Psoas muscle (tissue), 8 donors: ENCODE data around the gene ENG. TPM values are rescaled to one million over a fixed set of nuclear protein-coding genes. Genes with fewer than 3 reads are reported as not detected.

Experiments used
- ATAC-seq, 4 donors: fragments of 200-7000 bp; cut with Tn5 transposase; one replicate each; pipeline ENCODE4 v1.9.1; 2020; ENCODE audit warnings: moderate library complexity in 3 of 4, mild to moderate bottlenecking in 2 of 4
- DNase-seq, 2 donors: peaks; one replicate each; pipeline ENCODE4 v3.0.0-alpha.2; 2020
- H3K27ac ChIP-seq: fragments of 200-600 bp; one replicate; pipeline ENCODE4 v1.8.0; 2022
- H3K27me3 ChIP-seq, 3 donors: fragments of 200-600 bp in 1 of 3; one replicate each; pipeline versions ENCODE4 v1.6.1 to v1.8.0; 2013 to 2022; ENCODE audit warnings: low read length in 2 of 3, mild to moderate bottlenecking in 2 of 3, moderate library complexity in 1 of 3; ENCODE audit not compliant: insufficient read depth in 3 of 3
- H3K36me3 ChIP-seq, 2 donors: fragments of 200-600 bp in 1 of 2; one replicate each; pipeline versions ENCODE4 v1.6.1 to v1.8.0; 2013 to 2022; ENCODE audit warnings: low read depth in 1 of 2, mild to moderate bottlenecking in 1 of 2, moderate library complexity in 1 of 2; ENCODE audit not compliant: insufficient read depth in 1 of 2
- H3K4me1 ChIP-seq: fragments of 200-600 bp; one replicate; pipeline ENCODE4 v1.8.0; 2022
- H3K4me3 ChIP-seq: fragments of 200-600 bp; one replicate; pipeline ENCODE4 v1.8.0; 2022; ENCODE audit warnings: mild to moderate bottlenecking
- H3K9me3 ChIP-seq: fragments of 200-600 bp; one replicate; pipeline ENCODE4 v1.8.0; 2022
- CTCF ChIP-seq: fragments of 200-600 bp; IDR thresholded peaks from one replicate; pipeline ENCODE4 v1.8.0; 2022; ENCODE audit warnings: antibody characterized with exemption
- WGBS, 3 donors: extraction: QIAGEN DNeasy Blood & Tissue Kit; methylation state at CpG; one replicate each; pipeline versions ENCODE4 v1.1.6 to v1.1.7; 2013; 5-methylcytosine and 5-hydroxymethylcytosine counted together
- intact Hi-C, 2 donors: fragments of 100-400 bp; cut with DNase I; formaldehyde crosslinking; loops; one replicate each; pipeline versions ENCODE4 v1.11.0 to v1.14.2; 2022
- polyA plus RNA-seq, 3 donors: library from polyadenylated mRNA; stranded (reverse); fragments of 200-250 nt; gene quantifications; one replicate each; pipeline ENCODE4 v1.2.3, GENCODE V29; 2013
- total RNA-seq, 4 donors: library from RNA; stranded (reverse); fragmentation: NEBNext Ultra II Directional in 2 of 4; extraction: Animal tissue kit (Norgen Biotek cat#: 25700) in 2 of 4; gene quantifications; one replicate each; pipeline versions ENCODE4 v1.2.1 to v1.2.4, GENCODE V29; 2021 to 2023
- donor health status: healthy with polysubstance abuse.
- donor health status: DM: no; HTN: no; CAD: no; lungs with moderate emphysema.
- donor health status: Bipolar disorder and iron deficiency.
- donor health status: healthy.
- donor health status: DM: yes; HTN: yes; CAD: no.
- donor health status: DM: no; HTN: no; CAD: no.
- donor health status: DM: no; HTN: no; CAD: no.
- donor health status: DM: yes; HTN: yes; CAD: no.

ENG gene
- total and polyA plus RNA-seq, 7 donors, result 22.1 to 80.4 (median 38.6) TPM

GRCh38 chr9:127863191-127863621 is 8.7 kb upstream of the ENG start:
- TF ChIP-seq CTCF, result no peak
- Histone ChIP-seq H3K36me3 (peaks cover 0 to 24% of the 10 kb centered on the region in 2 donors), H3K27me3 (no peaks in the 10 kb centered on the region), H3K9me3 (no peaks in the 10 kb centered on the region), H3K4me3 (no peak overlapping the region), H3K4me1 (peaks cover 31% of the 10 kb centered on the region), H3K27ac (peak overlapping the region; percentile 76)
- DNase-seq (no peak), ATAC-seq (no peak)
- WGBS, 3 donors, result 64 to 72% (median 68%) methylated on average over 13 of the region's 13 CpGs
- intact Hi-C loops, result no loop called here

GRCh38 chr9:127862075-127863011 is 7.9 kb upstream of the ENG start:
- 31 to 45% (median 40%) methylated on average over 29 of the region's 29 CpGs for WGBS, 3 donors
- DNase-seq (peak; percentile 75 to 89), ATAC-seq (peak; percentile 54 to 68 (median 62))
- TF ChIP-seq CTCF, result no peak
- peaks cover 36% of the 10 kb centered on the region for H3K4me1 ChIP-seq
- peaks cover 0 to 15% of the 10 kb centered on the region in 2 donors for H3K36me3 ChIP-seq
- no peaks in the 10 kb centered on the region for H3K9me3 ChIP-seq
- intact Hi-C loops, result no loop called here
- no peaks in the 10 kb centered on the region for H3K27me3 ChIP-seq
- peak overlapping the region; percentile 76 for H3K27ac ChIP-seq
- H3K4me3 ChIP-seq, result no peak overlapping the region

- WGBS, 3 donors, result 87 to 90% (median 88%) methylated on average over 11 of the region's 11 CpGs
- DNase-seq (no peak), ATAC-seq (no peak)
- no peaks in the 10 kb centered on the region for H3K9me3 ChIP-seq
- peak overlapping the region; percentile 76 for H3K27ac ChIP-seq
- peaks cover 0 to 3% of the 10 kb centered on the region in 2 donors for H3K36me3 ChIP-seq
- H3K4me1 ChIP-seq, result peaks cover 38% of the 10 kb centered on the region
- no peak overlapping the region for H3K4me3 ChIP-seq
- TF ChIP-seq CTCF, result no peak
- H3K27me3 ChIP-seq, result no peaks in the 10 kb centered on the region
- intact Hi-C loops, result no loop called here
Measured at GRCh38 chr9:127860779-127861178, 6.3 kb upstream of the ENG start.

- H3K27me3 ChIP-seq, result no peaks in the 10 kb centered on the region
- DNase-seq, result no peak
- TF ChIP-seq CTCF, result no peak
- peaks cover 0 to 3% of the 10 kb centered on the region in 2 donors for H3K36me3 ChIP-seq
- no peak for ATAC-seq
- WGBS, 3 donors, result 51 to 67% (median 64%) methylated on average over 8 of the region's 8 CpGs
- peak overlapping the region; percentile 76 for H3K27ac ChIP-seq
- intact Hi-C loops, result no loop called here
- no peak overlapping the region for H3K4me3 ChIP-seq
- peaks cover 38% of the 10 kb centered on the region for H3K4me1 ChIP-seq
- H3K9me3 ChIP-seq, result no peaks in the 10 kb centered on the region
Measured at GRCh38 chr9:127860260-127860659, 5.8 kb upstream of the ENG start.
